Mucosa of descending colon (tissue), 3 donors: ENCODE data around the gene APBB2. TPM values are rescaled to one million over a fixed set of nuclear protein-coding genes. Genes with fewer than 3 reads are reported as not detected.

Experiments
- ATAC-seq: fragments of 200-7000 bp; cut with Tn5 transposase; one replicate; pipeline ENCODE4 v1.9.1; 2020; ENCODE audit warnings: mild to moderate bottlenecking, moderate library complexity
- DNase-seq, 3 donors: peaks; one replicate each; pipeline ENCODE4 v3.0.0-alpha.2; 2020
- H3K36me3 ChIP-seq: fragments of 200-600 bp; one replicate; pipeline ENCODE4 v1.8.0; 2021; ENCODE audit warnings: low read depth, mild to moderate bottlenecking
- H3K4me1 ChIP-seq: fragments of 200-600 bp; one replicate; pipeline ENCODE4 v1.8.0; 2021; ENCODE audit warnings: low read depth, mild to moderate bottlenecking
- H3K4me3 ChIP-seq: fragments of 200-600 bp; one replicate; pipeline ENCODE4 v1.8.0; 2021; ENCODE audit warnings: mild to moderate bottlenecking
- H3K9me3 ChIP-seq: fragments of 200-600 bp; one replicate; pipeline ENCODE4 v1.8.0; 2021; ENCODE audit warnings: mild to moderate bottlenecking
- CTCF ChIP-seq: fragments of 200-600 bp; IDR thresholded peaks from one replicate; pipeline ENCODE4 v1.8.0; 2022; ENCODE audit warnings: antibody characterized with exemption, mild to moderate bottlenecking
- intact Hi-C, 2 donors: fragments of 100-400 bp; cut with DNase I in 1 of 2; cut with micrococcal nuclease in 1 of 2; formaldehyde crosslinking; loops; one replicate each; pipeline versions ENCODE4 v1.11.0 to v1.11.1; 2022; cut with DNase I, micrococcal nuclease
- total RNA-seq, 3 donors: library from RNA; stranded (reverse); fragmentation: NEBNext Ultra II Directional in 2 of 3; extraction: Animal tissue kit (Norgen Biotek cat#: 25700) in 2 of 3; gene quantifications; one replicate each; pipeline versions ENCODE4 v1.2.1 to v1.2.4, GENCODE V29; 2021 to 2023
- donor health status: DM: no; HTN: no; CAD: no; lungs with moderate emphysema.
- donor health status: DM: no; HTN: no; CAD: no.
- donor health status: DM: no; HTN: yes; CAD: no.

The APBB2 gene
- total RNA-seq, 3 donors from 2014 or later, result 26.3 to 68.3 (median 29.6) TPM

- no peak for ATAC-seq
- no peak for DNase-seq
- H3K36me3 ChIP-seq, result no peaks in the 10 kb centered on the region
Observed at GRCh38 chr4:41196633-41197332, 17.6 kb downstream of the APBB2 start.

GRCh38 chr4:41192136-41192535, 22.2 kb downstream of the APBB2 start:
- TF ChIP-seq CTCF, result no peak
- intact Hi-C loops, result no loop called here

More at GRCh38 chr4:41196633-41197332, 17.6 kb downstream of the APBB2 start:
- Histone ChIP-seq H3K4me3 (no peak overlapping the region), H3K4me1 (no peaks in the 10 kb centered on the region), H3K9me3 (no peaks in the 10 kb centered on the region)
- no peak for TF ChIP-seq CTCF
- intact Hi-C loops, result no loop called here

GRCh38 chr4:41189666-41190065, 24.7 kb downstream of the APBB2 start:
- Histone ChIP-seq H3K36me3 (no peaks in the 10 kb centered on the region), H3K9me3 (no peaks in the 10 kb centered on the region), H3K4me3 (no peak overlapping the region), H3K4me1 (peaks cover 5% of the 10 kb centered on the region)
- DNase-seq (no peak), ATAC-seq (no peak)
- TF ChIP-seq CTCF, result no peak
- intact Hi-C loops, result no loop called here

More at GRCh38 chr4:41192136-41192535, 22.2 kb downstream of the APBB2 start:
- Histone ChIP-seq H3K4me3 (no peak overlapping the region), H3K36me3 (no peaks in the 10 kb centered on the region), H3K9me3 (no peaks in the 10 kb centered on the region), H3K4me1 (no peaks in the 10 kb centered on the region)
- no peak for ATAC-seq
- DNase-seq, result no peak

GRCh38 chr4:41189076-41189475, 25.3 kb downstream of the APBB2 start:
- intact Hi-C loops, result no loop called here
- no peak for TF ChIP-seq CTCF
- DNase-seq (no peak), ATAC-seq (no peak)
- Histone ChIP-seq H3K4me1 (peaks cover 5% of the 10 kb centered on the region), H3K36me3 (no peaks in the 10 kb centered on the region), H3K4me3 (no peak overlapping the region), H3K9me3 (no peaks in the 10 kb centered on the region)

- intact Hi-C loops, result no loop called here
- no peak for DNase-seq
- Histone ChIP-seq H3K9me3 (no peaks in the 10 kb centered on the region), H3K4me3 (no peak overlapping the region), H3K4me1 (peaks cover 5% of the 10 kb centered on the region), H3K36me3 (no peaks in the 10 kb centered on the region)
- ATAC-seq, result peak; percentile 50
- TF ChIP-seq CTCF, result no peak
Observed at GRCh38 chr4:41185614-41186592, 28.4 kb downstream of the APBB2 start.
